HEK293 (cell line): ENCODE data around the gene CA9.

ENCODE experiments used
- CTCF ChIA-PET: fragments of 350-600 bp; formaldehyde crosslinking; extraction: SDS; loops from one replicate; lab custom pipeline; 2021; ENCODE audit warnings: antibody characterized with exemption; lab: Yijun Ruan, JAX
- POLR2A ChIA-PET: fragments of 300-600 bp; formaldehyde crosslinking; extraction: SDS; loops from one replicate; lab custom pipeline; 2020; ENCODE audit warnings: antibody characterized with exemption, inconsistent platforms; lab: Yijun Ruan, JAX
- H3K27ac ChIP-seq: fragments of 200-500 bp; sonication (Bioruptor generic); 2 replicates; pipeline ENCODE4 v1.5.1; 2014; ENCODE audit warnings: low read depth, low read length, control low read depth, inconsistent platforms; ENCODE audit errors: extremely low read depth
- H3K36me3 ChIP-seq, 2 experiments: fragments of 200-500 bp in 1 of 2; sonication (Bioruptor generic) in 1 of 2; 1 replicate in 1 of 2; 2 replicates in 1 of 2; pipeline ENCODE4 v1.5.1; 2014 to 2017; ENCODE audit warnings: inconsistent platforms in 2 of 2, low read length in 2 of 2; ENCODE audit not compliant: control insufficient read depth in 2 of 2, insufficient read depth in 1 of 2
- H3K4me1 ChIP-seq: fragments of 200-500 bp; sonication (Bioruptor generic); 2 replicates; pipeline ENCODE4 v1.5.1; 2014; ENCODE audit warnings: mild to moderate bottlenecking, low read length, inconsistent platforms; ENCODE audit not compliant: control insufficient read depth, insufficient read depth
- H3K4me3 ChIP-seq: 2 replicates; pipeline ENCODE4 v1.5.1; 2011; ENCODE audit warnings: low read depth, mild to moderate bottlenecking, control low read depth, low read length, moderate library complexity
- H3K9me3 ChIP-seq: fragments of 200-500 bp; sonication (Bioruptor generic); 2 replicates; pipeline ENCODE4 v1.5.1; 2014; ENCODE audit warnings: low read depth, low read length, inconsistent platforms; ENCODE audit not compliant: control insufficient read depth, insufficient read depth
- CTCF ChIP-seq: fragments of 450-650 bp; formaldehyde crosslinking; IDR thresholded peaks from 2 replicates; pipeline ENCODE4 v1.5.1; 2016; ENCODE audit warnings: missing biosample characterization, missing genetic modification characterization
- EGR2 ChIP-seq: fragments of 450-650 bp; formaldehyde crosslinking; IDR thresholded peaks from 2 replicates; pipeline ENCODE4 v1.5.1; 2016; ENCODE audit warnings: low read depth, missing biosample characterization, missing genetic modification characterization
- GLIS2 ChIP-seq: fragments of 450-650 bp; formaldehyde crosslinking; IDR thresholded peaks from 2 replicates; pipeline ENCODE4 v1.5.1; 2016; ENCODE audit warnings: missing biosample characterization, missing genetic modification characterization
- HIC1 ChIP-seq: fragments of 450-650 bp; formaldehyde crosslinking; IDR thresholded peaks from 2 replicates; pipeline ENCODE4 v1.5.1; 2016; ENCODE audit warnings: missing biosample characterization, missing genetic modification characterization
- INSM2 ChIP-seq: fragments of 450-650 bp; formaldehyde crosslinking; IDR thresholded peaks from 2 replicates; pipeline ENCODE4 v1.5.1; 2016; ENCODE audit warnings: missing biosample characterization, missing genetic modification characterization
- KLF16 ChIP-seq: fragments of 450-650 bp; formaldehyde crosslinking; IDR thresholded peaks from 2 replicates; pipeline ENCODE4 v1.5.1; 2017; ENCODE audit warnings: missing biosample characterization, missing genetic modification characterization
- KLF9 ChIP-seq: fragments of 450-650 bp; formaldehyde crosslinking; IDR thresholded peaks from 2 replicates; pipeline ENCODE4 v1.5.1; 2016; ENCODE audit warnings: missing biosample characterization, missing genetic modification characterization, low read depth
- PBX3 ChIP-seq: sonication (generic); formaldehyde crosslinking; IDR thresholded peaks from 2 replicates; pipeline ENCODE4 v1.8.1; 2022; ENCODE audit warnings: mild to moderate bottlenecking, moderate library complexity, missing genetic modification reagents
- SP2 ChIP-seq: fragments of 450-650 bp; formaldehyde crosslinking; IDR thresholded peaks from 2 replicates; pipeline ENCODE4 v1.5.1; 2016; ENCODE audit warnings: missing biosample characterization, missing genetic modification characterization
- TCF7L2 ChIP-seq: IDR thresholded peaks from 2 replicates; pipeline ENCODE4 v1.6.1; 2011; ENCODE audit warnings: low read depth, mild to moderate bottlenecking, inconsistent platforms, low read length, moderate library complexity, borderline replicate concordance
- ZBTB20 ChIP-seq: fragments of 450-650 bp; formaldehyde crosslinking; IDR thresholded peaks from 2 replicates; pipeline ENCODE4 v1.5.1; 2016; ENCODE audit warnings: missing biosample characterization, missing genetic modification characterization
- ZBTB8A ChIP-seq: fragments of 450-650 bp; formaldehyde crosslinking; IDR thresholded peaks from 2 replicates; pipeline ENCODE4 v1.5.1; 2016; ENCODE audit warnings: missing biosample characterization, missing genetic modification characterization
- ZEB2 ChIP-seq: fragments of 450-650 bp; formaldehyde crosslinking; IDR thresholded peaks from 2 replicates; pipeline ENCODE4 v1.5.1; 2016; ENCODE audit warnings: missing biosample characterization, missing genetic modification characterization
- ZFHX2 ChIP-seq: fragments of 450-650 bp; formaldehyde crosslinking; conservative IDR thresholded peaks from 2 replicates; pipeline ENCODE4 v1.5.1; 2016; ENCODE audit warnings: missing biosample characterization, missing genetic modification characterization
- ZNF2 ChIP-seq: fragments of 450-650 bp; formaldehyde crosslinking; IDR thresholded peaks from 2 replicates; pipeline ENCODE4 v1.5.1; 2016; ENCODE audit warnings: missing biosample characterization, missing genetic modification characterization
- ZNF211 ChIP-seq: fragments of 450-650 bp; formaldehyde crosslinking; IDR thresholded peaks from 2 replicates; pipeline ENCODE4 v1.5.1; 2016; ENCODE audit warnings: low read depth, missing biosample characterization, missing genetic modification characterization
- ZNF26 ChIP-seq: fragments of 450-650 bp; formaldehyde crosslinking; IDR thresholded peaks from 2 replicates; pipeline ENCODE4 v1.5.1; 2016; ENCODE audit warnings: missing biosample characterization, missing genetic modification characterization
- ZNF266 ChIP-seq: fragments of 450-650 bp; formaldehyde crosslinking; IDR thresholded peaks from 2 replicates; pipeline ENCODE4 v1.5.1; 2016; ENCODE audit warnings: missing biosample characterization, missing genetic modification characterization, low read depth
- ZNF335 ChIP-seq: fragments of 450-650 bp; formaldehyde crosslinking; conservative IDR thresholded peaks from 2 replicates; pipeline ENCODE4 v1.5.1; 2016; ENCODE audit warnings: missing biosample characterization, missing genetic modification characterization
- ZNF449 ChIP-seq: fragments of 450-650 bp; formaldehyde crosslinking; IDR thresholded peaks from 2 replicates; pipeline ENCODE4 v1.5.1; 2017; ENCODE audit warnings: missing biosample characterization, mild to moderate bottlenecking, missing genetic modification characterization, moderate library complexity
- ZNF501 ChIP-seq: fragments of 450-650 bp; formaldehyde crosslinking; IDR thresholded peaks from 2 replicates; pipeline ENCODE4 v1.5.1; 2016; ENCODE audit warnings: missing biosample characterization, missing genetic modification characterization
- ZNF561 ChIP-seq: fragments of 450-650 bp; IDR thresholded peaks from 2 replicates; pipeline ENCODE4 v1.5.1; 2018; ENCODE audit warnings: missing biosample characterization, missing genetic modification characterization, borderline replicate concordance
- ZNF600 ChIP-seq: fragments of 450-650 bp; formaldehyde crosslinking; IDR thresholded peaks from 2 replicates; pipeline ENCODE4 v1.5.1; 2016; ENCODE audit warnings: missing biosample characterization, missing genetic modification characterization
- ZNF660 ChIP-seq: fragments of 450-650 bp; IDR thresholded peaks from 2 replicates; pipeline ENCODE4 v1.5.1; 2018; ENCODE audit warnings: missing biosample characterization, mild to moderate bottlenecking, missing genetic modification characterization
- ZNF76 ChIP-seq: fragments of 450-650 bp; formaldehyde crosslinking; IDR thresholded peaks from 2 replicates; pipeline ENCODE4; 2016; ENCODE audit warnings: low read depth, missing biosample characterization, missing genetic modification characterization, borderline replicate concordance
- ZXDB ChIP-seq: fragments of 450-650 bp; formaldehyde crosslinking; IDR thresholded peaks from 2 replicates; pipeline ENCODE4 v1.5.1; 2016; ENCODE audit warnings: missing biosample characterization, missing genetic modification characterization

CA9 gene

GRCh38 chr9:35664531-35665470 lies 8.9 kb upstream of the CA9 start, which contains the start of gene ARHGEF39:
ARHGEF39 (minus strand) TSS chr9:35665195; CDS start chr9:35665169, 26 bp downstream.
- Histone ChIP-seq H3K4me1 (no peaks in the 10 kb centered on the region), H3K4me3 (peak within 1 kb of the TSS; percentile 75), H3K9me3 (no peaks in the 10 kb centered on the region), H3K36me3 (peaks cover 5 to 40% of the 10 kb centered on the region in 2 experiments), H3K27ac (peak within 1 kb of the TSS; percentile 64; the same call in 1 of the 2 replicates)
- POLR2A ChIA-PET: interaction anchor here (0.6 to 2.9 kb wide), 14 partner anchors 13 to 149 kb away, joined by 3 to 25 read pairs (median 5); partner anchors contain the start of genes CREB3, TLN1 and TPM2
- CTCF ChIA-PET: interaction anchor here (0.5 to 14.5 kb wide), 15 partner anchors 9 to 1209 kb away, joined by 3 to 157 read pairs (median 5); partner anchors contain the start of genes CREB3 and TPM2
- TF ChIP-seq HIC1 (tag by site-specific recombination) (peak; percentile 80), ZXDB (tag by site-specific recombination) (peak; percentile 61; the same call in 1 of the 2 replicates), ZNF2 (tag by site-specific recombination) (peak; percentile 46; the same call in 1 of the 2 replicates), ZNF600 (tag by site-specific recombination) (peak; percentile 85), PBX3 (CRISPR knock-in tag) (peak; percentile 86; the same call in 1 of the 2 replicates), ZNF660 (tag by site-specific recombination) (no peak), ZNF561 (peak; percentile 89; the same call in 1 of the 2 replicates), ZNF449 (tag by site-specific recombination) (no peak; the same call in 1 of the 2 replicates), ZBTB8A (peak; percentile 62), KLF16 (tag by site-specific recombination) (0 out of 2 replicates have a peak, but pooled peaks have one; percentile 40), ZFHX2 (peak; percentile 69), ZBTB20 (tag by site-specific recombination) (peak; percentile 62; the same call in 1 of the 2 replicates), ZEB2 (tag by site-specific recombination) (peak; percentile 44; the same call in 1 of the 2 replicates), SP2 (tag by site-specific recombination) (peak; percentile 72), CTCF (tag by site-specific recombination) (peak; percentile 62; the same call in 1 of the 2 replicates), KLF9 (peak; percentile 60), INSM2 (no peak), ZNF501 (tag by site-specific recombination) (peak; percentile 42; the same call in 1 of the 2 replicates), ZNF76 (tag by site-specific recombination) (peak; percentile 72; the same call in 1 of the 2 replicates), ZNF335 (peak; percentile 80), EGR2 (peak; percentile 23; the same call in 1 of the 2 replicates), ZNF211 (tag by site-specific recombination) (no peak), GLIS2 (tag by site-specific recombination) (peak; percentile 60), TCF7L2 (no peak), ZNF26 (no peak), ZNF266 (tag by site-specific recombination) (no peak)
